Naive thymus-derived CD4-positive, alpha-beta T cell (primary cell): ENCODE measurements around the gene NOTCH3. TPM values are rescaled to one million over a fixed set of nuclear protein-coding genes. Genes with fewer than 3 reads are reported as not detected.

Experiments
- ATAC-seq: fragments of 150-1000 bp; cut with Tn5 transposase; 2 replicates; pipeline ENCODE4 v1.10.0; 2021; ENCODE audit warnings: mild to moderate bottlenecking, moderate library complexity
- CTCF ChIA-PET: fragments of 350-600 bp; sonication (Branson Sonifier 250); formaldehyde crosslinking; loops from one replicate; lab custom pipeline; 2021; ENCODE audit warnings: antibody characterized with exemption; lab: Charles Lee
- POLR2A ChIA-PET: fragments of 350-600 bp; sonication (Branson Sonifier 250); formaldehyde crosslinking; loops from one replicate; lab custom pipeline; 2021; ENCODE audit warnings: antibody characterized with exemption, inconsistent platforms; lab: Charles Lee
- DNase-seq, 9 donors: peaks; one replicate each; pipeline versions ENCODE4 v3.0.0 to v3.0.0-alpha.2; 2020 to 2022; ENCODE audit warnings: mixed read lengths in 1 of 9
- H3K27ac ChIP-seq: one replicate; pipeline ENCODE4 v1.7.0; 2013; ENCODE audit warnings: mild to moderate bottlenecking, low read depth, low read length, moderate library complexity
- H3K27me3 ChIP-seq, 2 donors: one replicate each; pipeline ENCODE4 v1.7.0; 2013; ENCODE audit warnings: low read length in 2 of 2, mild to moderate bottlenecking in 2 of 2, moderate library complexity in 2 of 2; ENCODE audit not compliant: control insufficient read depth in 2 of 2, insufficient read depth in 2 of 2
- H3K36me3 ChIP-seq, 3 experiments: 1 replicate in 2 of 3; 2 replicates in 1 of 3; pipeline ENCODE4 v1.7.0; 2013; ENCODE audit warnings: low read length in 3 of 3, mild to moderate bottlenecking in 3 of 3, moderate library complexity in 1 of 3; ENCODE audit not compliant: insufficient read depth in 3 of 3, control insufficient read depth in 2 of 3
- H3K4me1 ChIP-seq, 2 donors: one replicate each; pipeline ENCODE4 v1.7.0; 2013; ENCODE audit warnings: low read length in 2 of 2, mild to moderate bottlenecking in 2 of 2, moderate library complexity in 1 of 2; ENCODE audit not compliant: control insufficient read depth in 2 of 2, insufficient read depth in 2 of 2
- H3K4me3 ChIP-seq: 2 replicates; pipeline ENCODE4 v1.7.0; 2013; ENCODE audit warnings: mild to moderate bottlenecking, low read length
- H3K9me3 ChIP-seq, 3 experiments: 1 replicate in 2 of 3; 2 replicates in 1 of 3; pipeline ENCODE4 v1.7.0; 2013; ENCODE audit warnings: low read length in 3 of 3; ENCODE audit not compliant: control insufficient read depth in 2 of 3
- H3K27ac Mint-ChIP-seq, 9 donors: one replicate each; pipeline ENCODE4 v1.8.0; 2020 to 2022; ENCODE audit warnings: mixed read lengths in 9 of 9, mild to moderate bottlenecking in 8 of 9, moderate library complexity in 5 of 9, inconsistent platforms in 2 of 9
- H3K27me3 Mint-ChIP-seq, 5 donors: one replicate each; pipeline ENCODE4 v1.8.0; 2021 to 2022; ENCODE audit warnings: mixed read lengths in 5 of 5, mild to moderate bottlenecking in 1 of 5
- H3K36me3 Mint-ChIP-seq, 5 donors: one replicate each; pipeline ENCODE4 v1.8.0; 2020 to 2022; ENCODE audit warnings: mixed read lengths in 5 of 5, mild to moderate bottlenecking in 3 of 5, inconsistent platforms in 1 of 5
- H3K4me1 Mint-ChIP-seq, 7 donors: one replicate each; pipeline ENCODE4 v1.8.0; 2020 to 2022; ENCODE audit warnings: mixed read lengths in 7 of 7, mild to moderate bottlenecking in 3 of 7, inconsistent platforms in 1 of 7
- H3K4me3 Mint-ChIP-seq, 10 donors: one replicate each; pipeline ENCODE4 v1.8.0; 2020 to 2022; ENCODE audit warnings: mild to moderate bottlenecking in 10 of 10, mixed read lengths in 10 of 10, moderate library complexity in 6 of 10, inconsistent platforms in 2 of 10
- H3K9me3 Mint-ChIP-seq, 11 donors: one replicate each; pipeline ENCODE4 v1.8.0; 2020 to 2022; ENCODE audit warnings: mixed read lengths in 11 of 11, mild to moderate bottlenecking in 4 of 11, inconsistent platforms in 1 of 11, moderate library complexity in 1 of 11
- intact Hi-C, 2 donors: fragments of 100-400 bp; cut with micrococcal nuclease; formaldehyde crosslinking; loops; one replicate each; pipeline ENCODE4 v1.15.1; 2023
- polyA plus RNA-seq, 2 donors: library from polyadenylated mRNA; unstranded; fragments of 300-500 nt; fragmentation: Illumina TruSeq; gene quantifications; one replicate each; pipeline ENCODE4 v1.2.3, GENCODE V29; 2021
- total RNA-seq, 6 experiments: library from RNA in 5 of 6; stranded (reverse) in 5 of 6; gene quantifications; 1 replicate in 5 of 6; 2 replicates in 1 of 6; pipeline ENCODE4 v1.2.3 and lab custom pipeline; 2021 to 2026

NOTCH3 gene
- total and polyA plus RNA-seq, 7 experiments from 2014 or later = 0.19 to 0.80 (median 0.30) TPM; not detected in 3

- no peak for DNase-seq
- CTCF ChIA-PET = interaction anchor here (0.6 to 1.6 kb wide), 5 partner anchors 14 to 33 kb away, joined by 3 to 5 read pairs (median 3); no protein-coding TSS in a partner anchor
- Mint-ChIP-seq H3K4me3 (peak overlapping the region in 5 of 10 donors; percentile 6 to 100 (median 91)), H3K4me1 (peaks cover 25 to 61% (median 46%) of the 10 kb centered on the region in 7 donors), H3K27ac (peak overlapping the region in 6 of 9 donors; percentile 56 to 100 (median 94)), H3K36me3 (peaks cover 0 to 10% (median 3%) of the 10 kb centered on the region in 5 donors), H3K27me3 (peaks cover 0 to 2% (median 0%) of the 10 kb centered on the region in 5 donors), H3K9me3 (peaks cover 0 to 7% (median 0%) of the 10 kb centered on the region in 11 donors)
- Histone ChIP-seq H3K9me3 (no peaks in the 10 kb centered on the region), H3K36me3 (peaks cover 0 to 22% (median 5%) of the 10 kb centered on the region in 3 experiments), H3K27ac (peak overlapping the region; percentile 92), H3K4me3 (no peak overlapping the region), H3K27me3 (no peaks in the 10 kb centered on the region), H3K4me1 (peaks cover 0 to 29% of the 10 kb centered on the region in 2 donors)
- POLR2A ChIA-PET = interaction anchor here (0.6 to 0.7 kb wide), 2 partner anchors 10 to 620 kb away, joined by 3 read pairs; no protein-coding TSS in a partner anchor
- intact Hi-C loops = loop anchor here in 1 of 2 donors (5.0 kb wide), 1 partner anchor 1944 kb away; no protein-coding TSS in a partner anchor
- no peak for ATAC-seq
Observed at GRCh38 chr19:15126131-15126910, 74.5 kb downstream of the NOTCH3 start.

GRCh38 chr19:15125232-15126067 is 75.3 kb downstream of the NOTCH3 start:
- Mint-ChIP-seq H3K27ac (peak overlapping the region; percentile 91 to 100 (median 97)), H3K4me3 (peak overlapping the region; percentile 89 to 100 (median 98)), H3K4me1 (peaks cover 27 to 59% (median 44%) of the 10 kb centered on the region in 7 donors), H3K36me3 (peaks cover 0 to 19% (median 12%) of the 10 kb centered on the region in 5 donors), H3K27me3 (peaks cover 0 to 2% (median 0%) of the 10 kb centered on the region in 5 donors), H3K9me3 (peaks cover 0 to 7% (median 0%) of the 10 kb centered on the region in 11 donors)
- intact Hi-C loops = loop anchor here (1.0 to 5.0 kb wide), 11 partner anchors 25 to 1943 kb away; partner anchors contain the start of genes AKAP8 (in 1 of the 2), NDUFB7 (in 1 of the 2) and RAB8A (in 1 of the 2)
- ChIA-PET CTCF (interaction anchor here (0.6 to 1.6 kb wide), 4 partner anchors 13 to 32 kb away, joined by 3 to 5 read pairs (median 3); no protein-coding TSS in a partner anchor), POLR2A (interaction anchor here (0.7 to 1.5 kb wide), 5 partner anchors 11 to 343 kb away, joined by 3 to 6 read pairs (median 3); partner anchors contain the start of gene AKAP8L)
- Histone ChIP-seq H3K4me3 (peak overlapping the region; percentile 90), H3K36me3 (peaks cover 0 to 31% (median 8%) of the 10 kb centered on the region in 3 experiments), H3K27ac (peak overlapping the region; percentile 92), H3K27me3 (no peaks in the 10 kb centered on the region), H3K9me3 (no peaks in the 10 kb centered on the region), H3K4me1 (peaks cover 0 to 25% of the 10 kb centered on the region in 2 donors)
- peak; percentile 93 for ATAC-seq
- peak; percentile 94 to 98 (median 96) for DNase-seq

GRCh38 chr19:15124572-15125231 is 76.1 kb downstream of the NOTCH3 start:
- H3K4me3 ChIP-seq = peak overlapping the region; percentile 90
- H3K36me3 ChIP-seq = peaks cover 0 to 38% (median 8%) of the 10 kb centered on the region in 3 experiments
- peak overlapping the region; percentile 89 to 100 (median 98) for H3K4me3 Mint-ChIP-seq
- peaks cover 0 to 19% of the 10 kb centered on the region in 2 donors for H3K4me1 ChIP-seq
- no peaks in the 10 kb centered on the region for H3K9me3 ChIP-seq
- DNase-seq (peak in 5 of 9 donors; percentile 2 to 29 (median 11)), ATAC-seq (no peak)
- peak overlapping the region; percentile 91 to 100 (median 97) for H3K27ac Mint-ChIP-seq
- peak overlapping the region; percentile 92 for H3K27ac ChIP-seq
- H3K27me3 ChIP-seq = no peaks in the 10 kb centered on the region
- peaks cover 0 to 2% (median 0%) of the 10 kb centered on the region in 5 donors for H3K27me3 Mint-ChIP-seq
- intact Hi-C loops = loop anchor here (1.0 to 5.0 kb wide), 11 partner anchors 26 to 1942 kb away; partner anchors contain the start of genes AKAP8 (in 1 of the 2), NDUFB7 (in 1 of the 2) and RAB8A (in 1 of the 2)
- ChIA-PET CTCF (interaction anchor here (0.9 to 1.1 kb wide), 3 partner anchors 25 to 29 kb away, joined by 3 to 5 read pairs (median 3); no protein-coding TSS in a partner anchor), POLR2A (interaction anchor here (0.8 to 1.5 kb wide), 7 partner anchors 8 to 344 kb away, joined by 3 to 6 read pairs (median 3); partner anchors contain the start of genes AKAP8 and AKAP8L)
- H3K4me1 Mint-ChIP-seq = peaks cover 24 to 51% (median 37%) of the 10 kb centered on the region in 7 donors
- peaks cover 0 to 7% (median 0%) of the 10 kb centered on the region in 11 donors for H3K9me3 Mint-ChIP-seq
- H3K36me3 Mint-ChIP-seq = peaks cover 0 to 26% (median 12%) of the 10 kb centered on the region in 5 donors

GRCh38 chr19:15123900-15124299 is 76.9 kb downstream of the NOTCH3 start:
- H3K36me3 Mint-ChIP-seq = peaks cover 0 to 34% (median 12%) of the 10 kb centered on the region in 5 donors
- intact Hi-C loops = no loop called here
- H3K36me3 ChIP-seq = peaks cover 0 to 46% (median 10%) of the 10 kb centered on the region in 3 experiments
- H3K4me3 ChIP-seq = peak overlapping the region; percentile 90
- peak overlapping the region in 8 of 9 donors; percentile 91 to 100 (median 96) for H3K27ac Mint-ChIP-seq
- no peak for ATAC-seq
- H3K27me3 ChIP-seq = no peaks in the 10 kb centered on the region
- CTCF ChIA-PET = interaction anchor here (0.9 to 1.1 kb wide), 3 partner anchors 26 to 30 kb away, joined by 3 to 5 read pairs (median 3); no protein-coding TSS in a partner anchor
- peaks cover 18 to 43% (median 29%) of the 10 kb centered on the region in 7 donors for H3K4me1 Mint-ChIP-seq
- peaks cover 0 to 2% (median 0%) of the 10 kb centered on the region in 5 donors for H3K27me3 Mint-ChIP-seq
- peaks cover 0 to 6% (median 0%) of the 10 kb centered on the region in 11 donors for H3K9me3 Mint-ChIP-seq
- no peaks in the 10 kb centered on the region for H3K9me3 ChIP-seq
- DNase-seq = no peak
- H3K4me1 ChIP-seq = peaks cover 0 to 13% of the 10 kb centered on the region in 2 donors
- peak overlapping the region; percentile 92 for H3K27ac ChIP-seq
- POLR2A ChIA-PET = interaction anchor here (0.8 to 1.5 kb wide), 4 partner anchors 9 to 255 kb away, joined by 3 to 6 read pairs (median 4); partner anchors contain the start of gene AKAP8
- H3K4me3 Mint-ChIP-seq = peak overlapping the region; percentile 89 to 100 (median 98)
